ENCODE results near the gene GPR108. TPM values are rescaled to one million over a fixed set of nuclear protein-coding genes. Genes with fewer than 3 reads are reported as not detected.
"Not testable (repeated sequence)": the region's sequence is repeated elsewhere in the genome, so short reads cannot be mapped to it uniquely, and the experiment has no call there.

Gene GPR108
- polyA plus RNA-seq, 1 donor (not counting 4 experiments of a cell fraction or from before 2014, with no cell fraction given) = 57.7 TPM

DNA sequence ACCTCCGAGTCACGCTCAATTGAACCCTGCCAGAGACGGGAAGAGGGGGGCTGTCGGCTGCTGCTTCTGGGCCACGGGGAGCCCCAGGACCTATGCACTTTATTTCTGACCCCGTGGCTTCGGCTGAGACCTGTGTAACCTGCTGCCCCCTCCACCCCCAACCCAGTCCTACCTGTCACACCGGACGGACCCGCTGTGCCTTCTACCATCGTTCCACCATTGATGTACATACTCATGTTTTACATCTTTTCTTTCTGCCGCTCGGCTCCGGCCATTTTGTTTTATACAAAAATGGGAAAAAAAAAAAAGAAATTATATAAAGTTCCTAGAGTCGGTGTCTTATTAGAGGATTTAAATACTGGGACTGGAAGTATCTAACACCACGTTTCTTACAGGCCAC, 13.8 kb upstream of the GPR108 start:
- H3K4me1 ChIP-seq (ENCODE audit: control insufficient read depth, extremely low read depth, insufficient read depth, low read length) = no peaks in the 10 kb centered on the region
- DNase-seq (ENCODE audit: low read depth, low spot score) (no peak), FAIRE-seq (no peak)
- H3K27me3 ChIP-seq (ENCODE audit: control insufficient read depth, extremely low read depth, insufficient read depth, low read length) = no peaks in the 10 kb centered on the region
- H3K9me1 ChIP-seq (ENCODE audit: control insufficient read depth, extremely low read depth, insufficient read depth, low read length) = no peaks in the 10 kb centered on the region
- H3K9me3 ChIP-seq (ENCODE audit: control insufficient read depth, low read depth, low read length) = no peaks in the 10 kb centered on the region
- H4K20me1 ChIP-seq (ENCODE audit: control insufficient read depth, extremely low read depth, insufficient read depth, low read length) = peaks cover 8% of the 10 kb centered on the region
- peaks cover 42 to 44% of the 10 kb centered on the region in 2 experiments for H3K36me3 ChIP-seq (ENCODE audit: control insufficient read depth in 2 of 2, extremely low read depth in 1 of 2, insufficient read depth in 2 of 2, low read length in 2 of 2)
- dilution Hi-C loops (cut with MboI; ENCODE audit: extremely low pct_ligation_motif_present, low sequenced_read_pairs) = no loop called here
- H3K4me3 ChIP-seq (ENCODE audit: control insufficient read depth in 2 of 3, extremely low read depth in 1 of 3, insufficient read depth in 2 of 3, low read depth in 1 of 3, low read length in 3 of 3) = no peak overlapping the region
- peaks cover 2% of the 10 kb centered on the region for H3K79me2 ChIP-seq (ENCODE audit: control insufficient read depth, insufficient read depth, low read length)
- TF ChIP-seq CTCF (optimal IDR thresholded peaks at IDR 0.05 in 1 of 3, IDR thresholded peaks at IDR 0.05 in 1 of 3, conservative IDR thresholded peaks at IDR 0.05 in 1 of 3; ENCODE audit: extremely low read depth in 1 of 3, insufficient read depth in 2 of 3, low read length in 3 of 3) (no peak), EZH2 (IDR thresholded peaks at IDR 0.05; ENCODE audit: low read length) (no peak)
- H3K27ac ChIP-seq (ENCODE audit: control insufficient read depth, insufficient read depth, low read length) = no peak overlapping the region
- H2AFZ ChIP-seq (ENCODE audit: control insufficient read depth, low read length) = no peak overlapping the region
- no peak overlapping the region for H3K9ac ChIP-seq (ENCODE audit: control insufficient read depth, extremely low read depth, insufficient read depth, low read length)
- H3K4me2 ChIP-seq (ENCODE audit: control insufficient read depth, extremely low read depth, insufficient read depth, low read depth, low read length) = no peak overlapping the region

- H3K79me2 ChIP-seq (ENCODE audit: control insufficient read depth, insufficient read depth, low read length) = peaks cover 3% of the 10 kb centered on the region
- H3K9ac ChIP-seq (ENCODE audit: control insufficient read depth, extremely low read depth, insufficient read depth, low read length) = no peak overlapping the region
- H3K27me3 ChIP-seq (ENCODE audit: control insufficient read depth, extremely low read depth, insufficient read depth, low read length) = no peaks in the 10 kb centered on the region
- H3K9me3 ChIP-seq (ENCODE audit: control insufficient read depth, low read depth, low read length) = no peaks in the 10 kb centered on the region
- peaks cover 6% of the 10 kb centered on the region for H3K4me1 ChIP-seq (ENCODE audit: control insufficient read depth, extremely low read depth, insufficient read depth, low read length)
- H2AFZ ChIP-seq (ENCODE audit: control insufficient read depth, low read length) = no peak overlapping the region
- no peak for TF ChIP-seq EZH2 (IDR thresholded peaks at IDR 0.05; ENCODE audit: low read length)
- TF ChIP-seq CTCF (optimal IDR thresholded peaks at IDR 0.05 in 1 of 3, IDR thresholded peaks at IDR 0.05 in 1 of 3, conservative IDR thresholded peaks at IDR 0.05 in 1 of 3; ENCODE audit: extremely low read depth in 1 of 3, insufficient read depth in 2 of 3, low read length in 3 of 3) = no peak
- H3K4me3 ChIP-seq (ENCODE audit: control insufficient read depth in 2 of 3, extremely low read depth in 1 of 3, insufficient read depth in 2 of 3, low read depth in 1 of 3, low read length in 3 of 3) = no peak overlapping the region
- no peak overlapping the region for H3K27ac ChIP-seq (ENCODE audit: control insufficient read depth, insufficient read depth, low read length)
- peaks cover 6% of the 10 kb centered on the region for H4K20me1 ChIP-seq (ENCODE audit: control insufficient read depth, extremely low read depth, insufficient read depth, low read length)
- no peaks in the 10 kb centered on the region for H3K9me1 ChIP-seq (ENCODE audit: control insufficient read depth, extremely low read depth, insufficient read depth, low read length)
- peaks cover 45 to 47% of the 10 kb centered on the region in 2 experiments for H3K36me3 ChIP-seq (ENCODE audit: control insufficient read depth in 2 of 2, extremely low read depth in 1 of 2, insufficient read depth in 2 of 2, low read length in 2 of 2)
- FAIRE-seq (no peak), DNase-seq (ENCODE audit: low read depth, low spot score) (no peak)
- dilution Hi-C loops (cut with MboI; ENCODE audit: extremely low pct_ligation_motif_present, low sequenced_read_pairs) = no loop called here
- no peak overlapping the region for H3K4me2 ChIP-seq (ENCODE audit: control insufficient read depth, extremely low read depth, insufficient read depth, low read depth, low read length)
Measured at GRCh38 chr19:6750062-6750461, 12.7 kb upstream of the GPR108 start.

DNA sequence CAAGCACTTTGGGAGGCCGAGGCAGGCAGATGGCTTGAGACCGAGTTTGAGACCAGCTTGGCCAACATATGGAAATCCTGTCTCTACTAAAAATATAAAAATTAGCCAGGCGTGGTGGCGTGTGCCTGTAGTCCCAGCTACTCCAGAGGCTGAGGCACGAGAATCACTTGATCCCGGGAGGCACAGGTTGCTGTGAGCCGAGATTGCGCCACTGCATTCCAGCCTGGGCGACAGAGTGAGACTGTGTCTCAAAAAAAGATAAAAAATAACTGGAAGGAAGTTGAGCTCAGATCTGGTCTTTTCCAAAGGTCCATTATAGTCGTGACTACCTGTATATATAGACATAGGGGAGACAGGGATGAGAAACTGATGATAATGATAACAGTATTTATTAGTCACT, 11.2 kb upstream of the GPR108 start:
- H3K4me3 ChIP-seq (ENCODE audit: control insufficient read depth in 2 of 3, extremely low read depth in 1 of 3, insufficient read depth in 2 of 3, low read depth in 1 of 3, low read length in 3 of 3); FAIRE-seq; dilution Hi-C loops (cut with MboI; ENCODE audit: extremely low pct_ligation_motif_present, low sequenced_read_pairs); DNase-seq (ENCODE audit: low read depth, low spot score); H3K79me2 ChIP-seq (ENCODE audit: control insufficient read depth, insufficient read depth, low read length); H2AFZ ChIP-seq (ENCODE audit: control insufficient read depth, low read length); H3K9me3 ChIP-seq (ENCODE audit: control insufficient read depth, low read depth, low read length); H4K20me1 ChIP-seq (ENCODE audit: control insufficient read depth, extremely low read depth, insufficient read depth, low read length); H3K9me1 ChIP-seq (ENCODE audit: control insufficient read depth, extremely low read depth, insufficient read depth, low read length); H3K9ac ChIP-seq (ENCODE audit: control insufficient read depth, extremely low read depth, insufficient read depth, low read length); H3K27me3 ChIP-seq (ENCODE audit: control insufficient read depth, extremely low read depth, insufficient read depth, low read length); H3K4me2 ChIP-seq (ENCODE audit: control insufficient read depth, extremely low read depth, insufficient read depth, low read depth, low read length); H3K27ac ChIP-seq (ENCODE audit: control insufficient read depth, insufficient read depth, low read length): not testable (repeated sequence)
- H3K36me3 ChIP-seq (ENCODE audit: control insufficient read depth in 2 of 2, extremely low read depth in 1 of 2, insufficient read depth in 2 of 2, low read length in 2 of 2) = peaks cover 41 to 43% of the 10 kb centered on the region in 2 experiments
- peaks cover 18% of the 10 kb centered on the region for H3K4me1 ChIP-seq (ENCODE audit: control insufficient read depth, extremely low read depth, insufficient read depth, low read length)

Data from keratinocyte (primary cell).